GM18909 (cell line): Measurements from ENCODE around the gene ENOX2.
"Not testable (repeated sequence)": the region's sequence is repeated elsewhere in the genome, so short reads cannot be mapped to it uniquely, and the experiment has no call there.

ENCODE experiments used
- ATAC-seq: cut with Tn5 transposase; IDR thresholded peaks from one replicate; pipeline ENCODE4 v1.9.1; 2021; ENCODE audit warnings: mild to moderate bottlenecking; ENCODE audit not compliant: unreplicated experiment, poor library complexity

ENOX2 gene

DNA sequence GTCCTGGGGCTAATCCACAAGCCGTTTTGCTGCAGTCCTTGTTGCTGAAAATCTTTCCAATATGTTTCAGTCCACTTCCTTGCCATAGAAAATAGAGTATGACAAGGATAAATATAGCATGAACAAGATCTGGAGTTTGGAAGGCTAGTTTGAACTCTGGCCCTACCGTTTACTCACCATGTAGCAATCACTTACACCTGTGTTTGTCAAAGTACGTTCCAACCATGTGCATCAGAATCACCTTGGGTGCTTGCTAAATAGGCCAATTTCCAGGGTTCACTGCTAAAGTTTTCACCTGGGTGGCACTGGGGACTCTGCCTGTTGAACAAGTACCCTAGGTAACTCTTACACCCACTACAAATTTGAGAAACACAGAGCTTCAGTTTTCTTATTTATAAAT is 188.9 kb downstream of the ENOX2 start:
- no peak for ATAC-seq

DNA sequence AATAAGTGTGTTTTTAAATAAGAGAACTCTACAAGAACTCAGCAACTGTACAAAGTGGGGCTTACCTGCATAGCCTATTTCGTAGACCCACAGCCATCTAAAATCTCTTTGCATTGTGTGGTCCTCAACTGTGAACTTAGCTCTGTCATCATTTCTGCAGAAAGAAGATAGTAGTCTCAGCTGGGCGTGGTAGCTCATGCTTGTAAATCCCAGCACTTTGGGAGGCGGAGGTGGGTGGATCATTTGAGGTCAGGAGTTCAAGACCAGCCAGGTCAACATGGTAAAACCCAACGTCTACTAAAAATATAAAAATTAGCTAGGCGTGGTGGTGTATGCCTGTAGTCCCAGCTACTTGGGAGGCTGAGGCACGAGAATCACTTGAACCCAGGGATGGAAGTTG is 193.8 kb downstream of the ENOX2 start:
- ATAC-seq = not testable (repeated sequence)

DNA sequence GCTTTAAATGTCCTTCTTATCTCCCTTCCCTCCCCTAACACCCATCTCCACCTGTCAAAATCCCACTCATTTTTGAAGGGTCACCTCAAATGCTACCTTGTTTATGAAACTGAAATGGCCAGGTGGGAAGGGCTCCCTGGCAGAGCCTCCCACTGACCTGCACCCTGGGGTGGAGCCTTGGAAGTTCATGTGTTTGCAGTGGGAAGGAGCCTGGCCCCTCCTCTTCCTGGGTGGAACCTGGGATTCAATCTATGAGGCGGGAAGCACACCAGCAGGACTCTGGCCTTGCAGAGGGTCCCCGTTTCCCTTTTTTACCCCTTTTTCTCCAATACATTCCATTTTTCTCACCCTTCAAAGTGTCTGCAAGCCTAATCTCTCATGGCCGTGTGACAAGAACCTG is 197.4 kb downstream of the ENOX2 start:
- ATAC-seq = no peak

DNA sequence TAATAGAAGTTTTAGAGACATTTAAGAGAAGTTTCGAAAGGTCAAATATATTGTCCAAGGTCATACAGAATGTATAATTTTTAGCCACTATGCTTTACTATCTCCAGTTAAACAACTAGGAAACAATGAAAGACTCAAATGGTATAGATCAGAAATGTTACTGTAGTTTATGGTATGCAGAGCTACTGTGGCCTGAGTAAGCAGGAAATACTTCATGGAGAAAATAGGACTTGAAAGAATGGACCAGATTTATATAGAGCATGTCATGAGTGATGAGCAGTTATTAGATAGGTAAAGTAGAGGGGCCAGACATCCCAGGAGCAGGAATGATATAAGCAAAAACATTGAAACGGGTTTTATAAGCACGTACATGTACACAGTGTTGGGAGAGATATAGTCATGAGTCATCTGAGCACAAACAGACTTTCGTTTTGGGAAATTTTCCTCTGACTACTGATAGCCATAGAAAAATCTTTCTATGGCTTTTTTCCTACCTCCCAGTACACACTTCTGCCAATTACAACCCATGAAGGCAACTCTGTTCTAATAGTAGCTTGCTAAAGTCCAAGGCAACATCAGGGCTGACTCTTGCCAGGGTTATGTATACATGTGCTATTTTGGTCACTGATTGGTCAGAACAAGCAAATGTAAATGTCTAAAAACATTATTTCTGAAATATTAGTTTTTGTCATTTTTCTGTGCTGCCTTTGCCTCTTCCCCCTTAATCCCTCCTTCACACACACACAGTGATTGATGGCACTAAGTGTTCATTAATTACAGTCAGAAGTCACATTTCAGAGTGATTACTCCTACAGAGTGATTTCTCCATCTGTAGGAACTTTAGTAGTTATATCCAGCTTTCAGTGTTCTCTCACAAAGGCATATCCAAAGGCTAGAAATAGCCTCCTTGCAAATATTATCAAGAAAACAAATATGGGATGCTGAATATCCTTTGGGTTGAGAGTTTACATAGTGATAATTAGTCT is 198.7 kb downstream of the ENOX2 start:
- ATAC-seq = no peak

DNA sequence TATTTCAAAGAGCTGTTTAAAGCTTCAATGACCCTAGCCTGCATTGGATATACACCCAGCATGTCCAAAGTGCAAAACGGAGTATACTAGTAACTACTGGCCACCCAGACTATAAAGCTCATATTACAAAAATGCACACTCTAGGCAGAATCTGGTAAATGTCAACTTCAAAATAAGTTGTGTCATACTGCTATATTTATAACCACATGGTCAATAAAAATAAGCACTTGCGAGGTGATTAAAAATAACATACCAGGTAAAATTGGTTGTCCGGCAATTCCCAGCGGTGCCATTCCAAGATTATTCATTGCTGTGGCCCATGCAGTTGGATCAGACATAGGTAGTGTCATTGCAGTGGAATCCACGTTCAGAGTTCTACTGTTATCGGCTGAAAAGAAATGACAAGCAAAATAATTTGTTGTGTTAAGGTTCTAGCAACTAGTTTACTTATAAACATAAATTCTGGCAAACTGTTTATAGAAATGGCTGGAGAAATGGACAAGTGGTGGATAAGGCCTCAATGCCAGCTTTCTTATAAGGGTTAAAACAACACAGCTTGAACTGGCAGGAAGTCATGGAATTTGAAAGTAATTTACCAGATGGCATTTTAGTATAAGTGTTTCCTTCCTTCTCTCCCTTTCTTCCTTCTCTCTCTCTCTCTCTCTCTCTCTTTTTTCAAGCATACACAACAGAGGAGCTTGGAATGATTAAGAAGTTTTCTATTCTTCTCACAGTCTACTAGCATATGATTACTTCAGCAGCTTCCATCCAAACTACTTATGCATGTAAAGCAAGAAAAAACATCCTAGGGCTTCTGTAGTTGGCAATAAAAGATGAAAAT is 199.9 kb downstream of the ENOX2 start:
- no peak for ATAC-seq

DNA sequence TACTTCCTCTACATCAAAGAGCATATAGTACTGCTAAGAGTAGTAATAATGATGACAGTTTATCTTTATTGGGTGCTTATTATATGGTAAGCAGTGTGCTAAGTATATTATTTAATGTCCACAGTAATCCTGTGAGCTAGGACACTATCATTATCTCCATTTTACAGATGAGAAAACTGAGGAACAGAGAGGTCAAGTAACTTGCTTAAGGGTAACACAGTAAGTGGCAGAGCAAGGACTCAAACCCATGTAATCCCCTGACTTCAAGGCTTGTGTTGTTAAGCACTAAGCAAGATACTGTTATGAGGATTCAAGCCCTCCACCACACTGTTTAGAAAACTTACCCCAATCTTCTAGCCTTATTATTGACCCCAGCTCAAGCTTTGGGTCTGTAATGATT is 202.4 kb downstream of the ENOX2 start:
- no peak for ATAC-seq

DNA sequence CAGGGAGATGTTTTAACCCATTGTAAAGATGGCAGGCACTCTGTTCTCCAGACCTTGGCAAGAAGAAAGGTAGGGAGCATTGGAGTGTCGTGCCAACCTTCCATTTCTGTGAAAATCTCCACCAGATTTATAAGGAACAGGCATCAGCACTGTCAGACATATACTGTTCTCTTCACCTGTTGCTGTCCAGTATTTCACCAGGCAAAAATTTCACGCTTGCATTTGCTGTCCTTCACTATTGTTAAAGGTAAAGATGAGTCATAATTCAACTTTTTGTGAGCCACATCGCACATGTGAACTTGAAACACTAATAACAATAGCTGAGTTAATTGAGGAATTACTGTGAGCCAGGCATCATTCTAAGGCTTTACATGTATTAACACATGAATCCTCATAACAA is 203.4 kb downstream of the ENOX2 start:
- no peak for ATAC-seq

DNA sequence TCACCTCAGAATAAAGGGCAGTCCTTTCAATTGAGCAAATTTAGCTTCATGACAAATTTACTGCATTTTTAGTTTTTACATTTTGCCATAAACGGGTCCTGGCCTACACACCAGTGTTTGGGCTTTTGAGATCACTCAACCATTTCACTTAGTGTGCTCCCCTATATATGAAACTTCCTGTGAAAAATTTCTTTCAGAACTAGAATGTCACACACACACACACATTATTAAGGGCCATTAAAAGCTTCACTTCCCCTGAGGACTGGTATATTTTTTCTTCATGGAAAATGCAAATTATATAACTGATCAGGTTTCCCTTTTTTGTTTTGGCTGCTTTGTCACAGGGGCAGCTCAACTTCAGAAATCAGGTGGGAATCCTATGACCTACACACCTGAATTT is 206.5 kb downstream of the ENOX2 start:
- no peak for ATAC-seq

DNA sequence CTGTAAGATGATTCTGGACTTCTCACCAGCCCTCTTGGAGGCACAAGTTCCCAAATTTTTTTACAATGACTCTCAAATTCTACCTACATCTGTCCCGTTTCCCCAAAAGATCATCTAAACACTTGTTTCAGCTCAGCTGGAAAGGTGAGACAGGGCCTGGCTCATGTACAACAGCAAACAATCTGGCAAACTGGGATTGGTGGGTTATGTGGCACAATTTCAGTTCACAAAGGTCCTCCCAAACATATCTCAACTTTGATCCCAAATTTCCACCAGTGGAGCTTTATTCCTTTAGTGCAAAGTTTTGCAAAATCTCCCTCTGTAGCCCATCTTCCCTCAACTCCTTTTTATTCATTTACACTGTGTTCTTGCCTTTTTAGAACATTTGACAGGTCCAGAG is 207.1 kb downstream of the ENOX2 start:
- no peak for ATAC-seq

DNA sequence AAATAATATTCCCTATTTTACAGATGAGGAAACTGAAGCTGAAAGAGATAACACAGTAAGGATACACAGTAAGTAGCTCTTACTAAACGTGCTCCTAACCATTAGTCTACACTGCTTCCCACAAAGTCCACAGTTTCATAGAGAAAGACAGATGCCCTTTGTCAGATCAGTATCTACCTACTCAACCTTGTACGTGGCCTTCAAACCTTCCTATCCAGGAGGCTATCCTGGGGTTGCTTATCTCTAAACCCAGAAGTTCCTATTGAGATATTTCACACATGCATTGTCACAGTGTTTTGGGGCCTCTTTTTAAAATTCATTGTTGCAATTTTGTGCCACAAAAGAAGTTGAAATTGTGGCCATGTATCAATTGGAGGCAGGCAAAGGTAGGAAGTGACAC is 208.0 kb downstream of the ENOX2 start:
- no peak for ATAC-seq

DNA sequence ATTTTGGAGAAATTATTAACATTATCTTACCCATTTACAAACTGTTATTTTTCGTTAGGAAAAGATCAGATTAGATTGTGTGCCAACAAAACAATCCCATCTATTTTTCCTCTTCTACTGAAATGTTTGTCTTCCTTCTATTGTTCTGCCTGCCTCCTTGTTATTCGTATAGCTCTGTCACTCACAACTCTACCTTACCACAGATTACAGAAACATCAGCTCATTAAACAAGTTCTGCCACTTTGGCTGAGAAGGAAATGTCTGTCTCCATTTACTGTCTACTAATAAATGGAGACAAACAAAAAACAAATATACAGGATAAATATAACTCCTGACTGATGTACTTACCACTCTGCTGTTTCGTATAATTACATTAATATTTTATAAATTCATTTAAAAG is 211.4 kb downstream of the ENOX2 start:
- ATAC-seq = no peak

DNA sequence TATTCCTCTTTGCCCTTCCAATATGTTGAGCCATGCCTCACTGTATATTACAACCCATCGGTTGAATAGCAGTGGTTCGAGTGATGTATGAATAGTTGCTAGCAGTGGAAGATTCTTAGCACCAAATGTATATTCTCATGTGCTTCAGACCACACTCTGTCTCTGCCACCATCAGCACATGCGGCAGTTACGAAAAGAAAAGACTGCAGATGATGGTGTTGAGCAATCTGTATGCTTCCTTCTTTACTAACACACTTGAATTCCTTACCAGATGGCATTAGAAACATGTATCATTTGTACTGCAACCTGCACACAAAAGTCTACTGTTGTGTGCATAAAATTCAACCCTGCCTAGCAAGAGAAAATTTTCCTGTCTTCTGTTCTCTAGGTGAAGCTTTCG is 214.6 kb downstream of the ENOX2 start:
- no peak for ATAC-seq

DNA sequence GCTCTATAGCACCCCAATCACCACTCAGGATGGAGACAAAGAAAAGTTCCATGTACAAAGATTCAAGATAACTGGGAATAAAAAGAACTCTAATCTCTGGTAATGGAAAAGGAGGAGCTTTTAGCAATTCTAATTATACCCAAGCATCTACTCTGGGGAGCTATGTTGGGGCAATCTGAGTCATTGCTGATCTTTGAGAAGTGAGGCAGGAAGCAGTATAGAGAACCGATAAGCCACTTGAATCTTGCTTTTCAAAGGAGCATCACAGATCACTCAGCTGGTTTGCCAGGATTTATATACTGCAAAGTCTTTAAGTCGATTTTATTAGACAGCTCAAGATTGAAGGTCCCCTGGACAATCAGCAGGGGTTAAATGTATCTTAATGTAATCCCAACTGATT is 220.0 kb downstream of the ENOX2 start:
- ATAC-seq = no peak

DNA sequence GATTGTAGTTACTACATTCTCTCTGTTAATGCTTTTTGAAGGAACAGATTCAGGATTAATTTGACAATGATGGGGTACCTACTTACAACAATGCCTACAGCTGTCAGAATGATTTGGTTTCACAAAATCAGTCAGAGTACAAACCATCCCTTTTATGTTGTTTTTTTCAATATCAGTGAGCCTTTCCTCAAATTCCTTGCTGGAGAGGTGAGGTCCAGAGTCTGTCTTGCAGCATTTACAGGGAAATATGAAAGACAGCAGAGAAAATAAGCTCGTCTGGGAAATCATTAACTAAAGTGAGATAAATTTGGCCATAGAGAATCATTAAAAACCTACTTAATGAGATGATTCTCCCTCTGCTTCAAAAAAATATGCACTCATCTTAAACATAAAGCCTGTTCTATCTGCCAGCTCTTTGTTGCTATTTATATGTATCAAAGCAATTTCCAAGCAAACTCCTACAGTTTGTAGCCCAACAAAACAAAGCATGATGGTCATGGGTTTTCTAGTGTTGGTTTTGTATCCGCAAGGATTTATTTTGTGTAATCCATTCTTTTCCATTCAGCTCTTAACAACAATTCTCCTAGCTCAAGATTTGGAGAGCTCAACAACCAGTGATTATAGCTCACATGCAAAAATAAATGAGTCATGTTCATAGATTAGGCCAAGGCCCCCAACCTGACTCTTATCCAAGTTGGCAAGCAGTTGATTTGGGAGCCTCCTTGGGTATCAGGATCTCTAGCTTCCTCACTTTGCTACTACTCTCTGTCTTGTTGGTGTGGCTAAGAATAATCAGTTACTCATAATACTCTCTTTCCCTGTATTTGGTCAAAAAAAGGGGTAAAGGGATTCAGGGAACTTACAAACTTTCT is 222.6 kb downstream of the ENOX2 start:
- no peak for ATAC-seq

DNA sequence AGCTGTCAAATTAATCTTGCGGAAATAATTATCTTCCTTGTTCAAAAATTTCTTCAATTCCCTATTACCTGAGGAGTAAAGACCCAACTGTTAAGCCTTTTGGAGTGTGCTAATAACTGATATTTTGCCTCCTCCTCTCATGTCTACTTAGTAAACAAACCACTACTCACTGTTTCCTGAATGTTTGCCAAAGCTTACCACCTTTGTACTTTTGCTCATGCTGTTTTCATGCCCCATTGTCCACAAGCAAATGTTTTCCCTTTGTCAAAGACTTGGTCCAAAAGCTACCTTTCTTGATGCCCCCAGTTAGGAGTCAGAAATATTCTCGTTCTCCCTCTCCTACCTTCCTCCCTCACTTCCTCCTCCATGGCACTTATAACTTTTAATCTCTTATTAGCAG is 226.1 kb downstream of the ENOX2 start:
- ATAC-seq = no peak

DNA sequence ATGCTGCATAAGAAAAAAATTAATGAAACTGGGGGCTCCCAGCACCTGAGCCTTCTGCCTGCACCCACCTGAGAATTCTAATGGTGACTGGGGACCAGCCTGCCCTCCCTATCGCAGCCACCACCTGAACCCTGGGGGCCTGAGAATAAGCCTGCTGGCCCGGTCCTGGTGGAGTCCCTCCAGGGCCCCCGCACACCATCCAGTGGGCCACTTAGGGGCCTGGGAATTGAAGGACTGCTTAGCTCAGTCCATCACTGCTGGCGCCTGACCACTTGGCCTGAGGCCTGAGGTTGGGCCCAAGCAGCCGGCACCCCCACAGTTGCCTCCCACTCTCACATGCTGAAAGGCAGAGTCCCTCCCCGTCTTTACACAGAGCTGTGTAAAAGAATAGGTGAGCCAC is 230.8 kb downstream of the ENOX2 start:
- no peak for ATAC-seq

DNA sequence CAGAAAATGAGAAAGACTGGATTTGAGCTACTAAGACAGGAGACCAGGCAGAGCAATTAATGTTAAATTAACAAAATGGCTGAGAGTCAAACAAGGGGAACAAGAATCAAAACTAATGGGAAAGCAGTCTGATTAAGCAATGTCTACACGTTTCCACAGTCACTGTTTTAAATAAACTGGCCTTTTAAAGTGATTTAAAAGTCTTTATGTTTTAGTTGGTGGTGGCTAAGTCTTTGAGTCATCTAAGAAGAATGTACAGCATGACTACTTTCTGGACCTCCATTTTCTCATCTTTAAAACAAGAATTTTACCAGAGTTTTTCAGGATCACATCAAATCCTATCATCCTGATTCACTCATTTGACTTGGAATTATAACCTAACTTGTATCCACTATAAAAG is 233.8 kb downstream of the ENOX2 start:
- ATAC-seq = no peak

DNA sequence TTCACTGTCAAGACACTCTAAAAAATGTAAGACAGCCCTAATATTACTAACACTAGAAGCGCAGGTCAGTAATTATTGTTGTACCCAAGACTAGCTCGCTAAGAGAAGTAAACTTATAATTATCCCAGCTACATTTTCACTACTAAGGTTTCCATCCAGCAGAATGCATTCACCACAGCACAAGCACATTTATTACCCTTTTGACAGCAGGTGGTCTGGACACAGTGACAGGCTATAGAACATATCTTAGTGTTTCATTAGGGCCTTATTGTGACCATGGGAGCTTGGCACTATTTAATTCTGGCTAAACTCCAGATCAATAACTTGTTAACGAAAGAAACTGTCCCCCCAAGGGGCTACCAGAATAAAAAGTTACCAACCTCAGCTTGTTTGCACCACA is 237.7 kb downstream of the ENOX2 start:
- no peak for ATAC-seq

DNA sequence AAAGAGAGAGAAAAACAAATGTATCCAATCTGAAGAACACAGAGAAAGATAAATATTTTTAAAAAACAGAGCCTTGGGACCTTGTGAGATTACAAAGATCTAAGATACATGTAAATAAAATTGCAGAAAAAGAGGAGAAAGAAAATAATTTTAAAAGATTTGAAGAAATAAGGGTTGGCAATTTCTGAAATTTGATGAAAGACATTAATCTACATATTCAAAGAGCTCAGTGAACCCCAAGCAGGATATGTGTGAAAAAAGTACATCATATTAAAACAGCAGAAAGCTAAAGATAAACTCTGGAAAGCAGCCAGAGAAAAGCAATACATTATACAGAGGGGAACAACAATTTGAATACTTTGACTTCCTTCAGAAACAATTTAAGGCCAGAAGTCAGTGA is 244.7 kb downstream of the ENOX2 start:
- no peak for ATAC-seq

DNA sequence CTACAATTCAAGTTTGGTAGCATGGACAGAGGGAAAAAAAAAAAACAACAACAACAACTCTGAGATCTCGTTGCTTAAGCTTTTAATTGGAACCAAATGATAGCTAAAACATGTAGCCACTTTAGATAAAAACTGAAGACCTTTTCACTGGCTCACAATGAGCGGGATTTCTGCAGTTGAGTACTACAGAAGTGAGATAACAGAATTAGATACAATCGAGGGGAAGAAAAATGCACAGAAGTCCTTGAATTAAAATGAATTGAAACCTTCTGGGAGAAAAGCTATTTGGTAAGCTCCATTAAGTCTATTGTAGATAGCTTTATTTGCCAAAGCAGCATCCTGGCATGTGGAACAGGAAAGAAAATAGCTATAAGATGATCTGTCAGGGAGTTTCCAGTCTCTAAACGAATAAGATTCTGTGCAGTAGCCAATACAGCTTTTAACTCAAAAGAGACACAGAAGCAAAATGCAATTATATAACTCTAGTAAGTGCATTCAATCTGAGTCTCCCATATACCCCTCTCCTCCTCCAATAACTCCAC is 248.5 kb downstream of the ENOX2 start:
- no peak for ATAC-seq
